ENCODE results near the gene IFNA2. TPM values are rescaled to one million over a fixed set of nuclear protein-coding genes. Genes with fewer than 3 reads are reported as not detected.

The IFNA2 gene
- total RNA-seq, 4 donors from 2014 or later, result not detected

DNA sequence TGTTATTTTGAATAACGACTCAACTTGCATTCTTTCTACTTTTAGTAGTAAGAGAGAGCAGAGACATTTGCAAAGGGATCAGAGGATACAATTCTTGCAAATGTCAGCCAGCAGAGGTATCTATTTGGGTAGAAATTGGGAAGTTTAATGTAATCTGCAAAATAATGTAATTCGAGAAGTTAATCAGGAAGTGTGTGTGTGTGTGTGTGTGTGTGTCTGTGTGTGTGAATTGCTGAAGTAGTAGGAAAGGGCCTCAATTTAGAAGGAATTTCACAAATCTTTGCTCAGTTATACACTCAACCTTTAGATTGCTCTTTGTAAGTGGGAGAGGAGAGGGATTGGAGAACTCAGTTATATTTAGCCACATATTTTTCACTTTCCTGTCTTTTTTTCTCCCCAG, 44.0 kb upstream of the IFNA2 start:
- Histone ChIP-seq H3K4me3 (no peak overlapping the region), H3K4me1 (no peaks in the 10 kb centered on the region), H3K36me3 (no peaks in the 10 kb centered on the region), H3K27ac (no peak overlapping the region), H3K9me3 (no peaks in the 10 kb centered on the region), H3K27me3 (peaks cover 3% of the 10 kb centered on the region)
- 59 to 63% methylated on average over 2 of the region's 2 CpGs for WGBS, 2 donors (ENCODE audit: low coverage in 1 of 2)
- in situ Hi-C loops (cut with MboI; ENCODE audit: low pct_ligation_motif_present in 1 of 4, low pct_unique_long_range_greater_than_20kb in 1 of 4, low sequenced_read_pairs in 3 of 4) (loop anchor here in 1 of 4 donors (25.0 kb wide), 1 partner anchor 117 kb away; the partner anchor contains the start of gene IFNA5), intact Hi-C loops (cut with DNase I; ENCODE audit: low total_unique reads) (no loop called here)
- no peak for DNase-seq
- no peak for TF ChIP-seq POLR2AphosphoS5 (IDR thresholded peaks at IDR 0.05)
- no peak for TF ChIP-seq EP300 (IDR thresholded peaks at IDR 0.05; ENCODE audit: low read depth)
- no peak for TF ChIP-seq CTCF (IDR thresholded peaks at IDR 0.05)
- TF ChIP-seq POLR2A (IDR thresholded peaks at IDR 0.05), result no peak

GRCh38 chr9:21428235-21428634, 43.0 kb upstream of the IFNA2 start:
- Histone ChIP-seq H3K27ac (no peak overlapping the region), H3K4me1 (no peaks in the 10 kb centered on the region), H3K4me3 (no peak overlapping the region), H3K27me3 (peaks cover 3% of the 10 kb centered on the region), H3K9me3 (no peaks in the 10 kb centered on the region), H3K36me3 (no peaks in the 10 kb centered on the region)
- intact Hi-C loops (cut with DNase I; ENCODE audit: low total_unique reads), result no loop called here
- in situ Hi-C loops (cut with MboI; ENCODE audit: low pct_ligation_motif_present in 1 of 4, low pct_unique_long_range_greater_than_20kb in 1 of 4, low sequenced_read_pairs in 3 of 4), result loop anchor here in 1 of 4 donors (25.0 kb wide), 1 partner anchor 116 kb away; the partner anchor contains the start of gene IFNA5
- no peak for DNase-seq
- 68 to 75% methylated on average over 1 of the region's 1 CpG for WGBS, 2 donors (ENCODE audit: low coverage in 1 of 2)
- no peak for TF ChIP-seq POLR2A (IDR thresholded peaks at IDR 0.05)
- TF ChIP-seq EP300 (IDR thresholded peaks at IDR 0.05; ENCODE audit: low read depth), result no peak
- TF ChIP-seq POLR2AphosphoS5 (IDR thresholded peaks at IDR 0.05), result no peak
- no peak for TF ChIP-seq CTCF (IDR thresholded peaks at IDR 0.05)

DNA sequence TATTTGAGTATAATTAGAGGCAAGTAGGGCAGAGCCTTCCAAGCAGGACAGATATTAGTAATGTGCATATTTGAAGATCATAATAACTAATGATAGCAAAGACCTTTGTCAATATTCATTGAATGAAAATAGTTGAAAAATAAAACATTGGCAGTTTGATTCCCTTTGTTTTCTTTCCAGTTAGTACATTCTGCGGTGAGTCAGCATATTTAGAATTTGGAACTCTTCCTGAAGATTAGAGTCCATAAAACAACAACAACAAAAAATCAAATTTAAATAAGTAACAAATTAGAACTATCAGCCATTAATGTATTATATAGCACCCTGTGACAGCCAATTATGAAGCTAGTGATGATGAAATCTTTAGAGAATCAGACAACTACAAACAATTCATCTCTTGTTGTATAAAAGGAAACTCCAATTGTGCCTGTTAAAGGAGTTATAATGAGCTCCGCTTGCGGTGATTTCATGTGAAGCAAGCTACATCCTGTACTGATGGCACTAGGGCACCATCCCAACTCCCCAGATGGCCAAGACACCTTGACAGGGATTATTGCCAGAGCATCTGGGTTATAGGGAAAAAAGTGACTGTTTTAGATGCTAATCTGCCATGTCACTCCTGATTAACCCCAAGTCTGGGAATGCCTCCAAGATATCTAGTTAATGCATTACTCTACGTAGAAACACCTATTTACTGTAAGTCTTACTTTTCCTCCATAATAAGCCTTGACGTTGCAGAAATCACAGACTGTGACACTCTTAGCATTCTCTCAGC, 30.5 kb upstream of the IFNA2 start:
- peaks cover 0 to 26% (median 8%) of the 10 kb centered on the region in 4 donors for H3K4me1 ChIP-seq
- no peaks in the 10 kb centered on the region for H3K27me3 ChIP-seq
- 33 to 53% methylated on average over 5 of the region's 5 CpGs for WGBS, 2 donors (ENCODE audit: low coverage in 1 of 2)
- no peak overlapping the region for H3K4me3 ChIP-seq
- TF ChIP-seq CTCF (IDR thresholded peaks at IDR 0.05), result no peak
- in situ Hi-C loops (cut with MboI; ENCODE audit: low pct_ligation_motif_present in 1 of 4, low pct_unique_long_range_greater_than_20kb in 1 of 4, low sequenced_read_pairs in 3 of 4), result no loop called here
- DNase-seq, result peak; percentile 41
- H3K27ac ChIP-seq, result peak overlapping the region in 1 of 4 donors; percentile 0
- H3K9me3 ChIP-seq, result no peaks in the 10 kb centered on the region
- no peaks in the 10 kb centered on the region for H3K36me3 ChIP-seq
- intact Hi-C loops (cut with DNase I; ENCODE audit: low total_unique reads), result no loop called here

DNA sequence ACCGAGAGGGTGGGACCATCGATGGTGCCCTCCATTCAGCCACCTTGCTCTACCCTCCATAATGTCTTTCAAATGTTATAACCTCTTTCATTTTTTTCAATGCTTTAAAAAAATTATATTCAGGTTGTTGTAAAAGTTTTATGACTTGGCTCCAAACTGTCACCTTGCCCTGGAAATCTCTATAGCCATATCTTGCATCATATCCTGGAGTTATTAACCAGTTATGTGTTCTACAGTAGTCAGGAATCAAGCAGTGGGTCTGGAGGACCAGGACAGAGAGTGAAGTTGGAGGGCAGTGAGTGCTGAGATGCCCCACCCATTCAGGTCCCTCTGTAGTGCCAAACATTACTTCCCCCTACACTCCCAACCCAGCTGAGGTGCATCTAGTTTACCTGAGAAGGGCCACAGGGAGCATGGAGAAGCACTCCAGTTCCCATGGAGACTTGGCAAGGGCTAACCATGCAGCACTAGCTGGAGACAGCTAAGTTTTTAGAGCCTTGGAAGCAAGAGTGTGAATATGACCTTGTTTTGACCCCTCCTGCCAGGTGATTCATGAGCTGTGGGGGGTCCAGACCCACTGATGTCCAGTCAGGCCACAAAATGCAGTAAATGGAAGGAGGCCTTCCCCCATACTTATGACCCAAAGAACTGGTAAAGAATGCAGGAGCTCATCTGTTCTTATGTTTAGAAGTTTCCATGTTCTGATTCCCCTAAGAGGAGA, 29.2 kb upstream of the IFNA2 start:
- Histone ChIP-seq H3K36me3 (no peaks in the 10 kb centered on the region), H3K4me1 (peaks cover 0 to 26% (median 8%) of the 10 kb centered on the region in 4 donors), H3K27me3 (no peaks in the 10 kb centered on the region), H3K4me3 (no peak overlapping the region), H3K27ac (no peak overlapping the region), H3K9me3 (no peaks in the 10 kb centered on the region)
- no peak for DNase-seq
- TF ChIP-seq CTCF (IDR thresholded peaks at IDR 0.05), result no peak
- TF ChIP-seq POLR2A (IDR thresholded peaks at IDR 0.05), result no peak
- no peak for TF ChIP-seq EP300 (IDR thresholded peaks at IDR 0.05; ENCODE audit: low read depth)
- TF ChIP-seq POLR2AphosphoS5 (IDR thresholded peaks at IDR 0.05), result no peak
- 40 to 74% methylated on average over 1 to 2 of the region's 2 CpGs for WGBS, 2 donors (ENCODE audit: low coverage in 1 of 2)
- intact Hi-C loops (cut with DNase I; ENCODE audit: low total_unique reads), result no loop called here
- in situ Hi-C loops (cut with MboI; ENCODE audit: low pct_ligation_motif_present in 1 of 4, low pct_unique_long_range_greater_than_20kb in 1 of 4, low sequenced_read_pairs in 3 of 4), result no loop called here

Measured in transverse colon (tissue), 4 donors.